ENCODE data around the gene UBE2V1. TPM values are rescaled to one million over a fixed set of nuclear protein-coding genes. Genes with fewer than 3 reads are reported as not detected.

UBE2V1 gene
- total and polyA plus RNA-seq, 2 donors (not counting 3 experiments of a cell fraction or from before 2014, with no cell fraction given): 145 to 156 TPM

GRCh38 chr20:50036703-50037102, 76.2 kb downstream of the UBE2V1 start:
- H3K4me1 ChIP-seq (ENCODE audit: control insufficient read depth, extremely low read depth, insufficient read depth, low read length): peaks cover 17% of the 10 kb centered on the region
- no peak for FAIRE-seq
- ChIA-PET CTCF (interaction anchor here (0.9 to 4.4 kb wide), 4 partner anchors 10 to 58 kb away, joined by 3 to 30 read pairs (median 10); no protein-coding TSS in a partner anchor), POLR2A (no interaction called here)
- no TSS peak for BruUV-seq (replicated peaks)
- H3K27ac ChIP-seq (ENCODE audit: insufficient read depth, low read depth, low read length): no peak overlapping the region
- dilution Hi-C loops (cut with MboI; ENCODE audit: extremely low pct_ligation_motif_present, low sequenced_read_pairs) (no loop called here), intact Hi-C loops (cut with micrococcal nuclease) (loop anchor here (10.0 kb wide), 1 partner anchor 472 kb away; the partner anchor contains the start of gene PTGIS)
- no peaks in the 10 kb centered on the region for H3K9me1 ChIP-seq (replicated peaks; ENCODE audit: control insufficient read depth, extremely low read depth, insufficient read depth, low read length)
- no peak for DNase-seq (ENCODE audit: low read depth, low spot score)
- H3K4me3 ChIP-seq (replicated peaks in 1 of 3; ENCODE audit: insufficient read depth in 1 of 3, low read depth in 1 of 3, low read length in 3 of 3): no peak overlapping the region
- no peaks in the 10 kb centered on the region for H3K9me3 ChIP-seq (replicated peaks; ENCODE audit: control insufficient read depth, insufficient read depth, low read length)
- no peaks in the 10 kb centered on the region for H3K79me2 ChIP-seq (ENCODE audit: control insufficient read depth, insufficient read depth, low read length)
- no peaks in the 10 kb centered on the region for H3K36me3 ChIP-seq (ENCODE audit: control insufficient read depth in 2 of 2, extremely low read depth in 1 of 2, insufficient read depth in 2 of 2, low read length in 2 of 2)
- H2AFZ ChIP-seq (ENCODE audit: low read depth, low read length): no peak overlapping the region
- H3K27me3 ChIP-seq (ENCODE audit: control insufficient read depth in 2 of 2, insufficient read depth in 2 of 2, low read length in 2 of 2): no peaks in the 10 kb centered on the region
- H4K20me1 ChIP-seq (replicated peaks; ENCODE audit: control insufficient read depth, extremely low read depth, insufficient read depth, low read length): no peaks in the 10 kb centered on the region
- TF ChIP-seq, protein P1, sequence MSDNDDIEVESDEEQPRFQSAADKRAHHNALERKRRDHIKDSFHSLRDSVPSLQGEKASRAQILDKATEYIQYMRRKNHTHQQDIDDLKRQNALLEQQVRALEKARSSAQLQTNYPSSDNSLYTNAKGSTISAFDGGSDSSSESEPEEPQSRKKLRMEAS (IDR thresholded peaks at IDR 0.05; ENCODE audit: insufficient read depth, insufficient read length): no peak
- TF ChIP-seq POLR2A (IDR thresholded peaks at IDR 0.05; ENCODE audit: low read depth, low read length): no peak
- no peak for TF ChIP-seq GATA2 (IDR thresholded peaks at IDR 0.05; ENCODE audit: insufficient read depth, insufficient read length, low read depth, low read length)
- TF ChIP-seq EZH2 (IDR thresholded peaks at IDR 0.05; ENCODE audit: borderline replicate concordance, low read depth, low read length, severe bottlenecking): no peak
- TF ChIP-seq JUN (IDR thresholded peaks at IDR 0.05; ENCODE audit: borderline replicate concordance, insufficient read depth, insufficient read length, low read depth): no peak
- H3K9ac ChIP-seq (replicated peaks; ENCODE audit: extremely low read depth, insufficient read depth, low read length): no peak overlapping the region
- no peak overlapping the region for H3K4me2 ChIP-seq (ENCODE audit: insufficient read depth, low read length)

DNA sequence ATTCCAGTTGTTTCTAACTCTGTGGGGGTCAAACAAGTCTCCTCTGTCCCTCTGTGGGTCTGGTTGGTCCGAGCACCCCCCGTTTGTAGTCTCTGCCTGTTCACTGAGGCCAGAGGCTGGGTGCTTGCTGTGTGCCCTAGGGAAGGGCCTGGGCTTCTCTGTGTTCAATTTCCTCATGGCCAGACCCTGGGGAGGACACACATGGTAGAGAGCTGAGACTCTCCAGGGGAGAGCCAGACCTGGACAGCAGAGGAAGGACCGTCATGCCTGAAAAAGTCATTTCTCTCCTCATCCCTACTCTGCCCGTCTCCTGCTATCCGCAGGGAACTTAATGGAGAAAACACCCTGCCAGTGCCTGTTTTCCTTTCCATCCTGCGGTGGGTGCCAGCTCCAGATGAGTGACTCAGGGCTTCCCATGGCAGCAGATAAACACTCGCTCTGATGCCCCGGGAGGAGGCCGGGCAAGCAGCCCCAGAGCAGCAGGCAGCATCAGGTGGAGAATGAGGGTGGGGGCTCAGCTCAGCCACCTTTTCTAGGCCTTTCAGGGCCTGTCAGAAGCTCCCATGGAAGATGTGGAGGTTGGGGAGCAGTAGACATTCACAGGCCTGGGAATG, 78.3 kb downstream of the UBE2V1 start:
- Histone ChIP-seq H3K4me3 (replicated peaks in 1 of 3; ENCODE audit: insufficient read depth in 1 of 3, low read depth in 1 of 3, low read length in 3 of 3) (no peak overlapping the region), H3K9ac (replicated peaks; ENCODE audit: extremely low read depth, insufficient read depth, low read length) (peak overlapping the region; percentile 84), H3K4me2 (ENCODE audit: insufficient read depth, low read length) (peak overlapping the region; percentile 12), H3K27me3 (ENCODE audit: control insufficient read depth in 2 of 2, insufficient read depth in 2 of 2, low read length in 2 of 2) (no peaks in the 10 kb centered on the region), H3K79me2 (ENCODE audit: control insufficient read depth, insufficient read depth, low read length) (no peaks in the 10 kb centered on the region), H3K36me3 (ENCODE audit: control insufficient read depth in 2 of 2, extremely low read depth in 1 of 2, insufficient read depth in 2 of 2, low read length in 2 of 2) (no peaks in the 10 kb centered on the region), H3K4me1 (ENCODE audit: control insufficient read depth, extremely low read depth, insufficient read depth, low read length) (peaks cover 35% of the 10 kb centered on the region), H4K20me1 (replicated peaks; ENCODE audit: control insufficient read depth, extremely low read depth, insufficient read depth, low read length) (no peaks in the 10 kb centered on the region), H3K27ac (ENCODE audit: insufficient read depth, low read depth, low read length) (peak overlapping the region; percentile 97), H2AFZ (ENCODE audit: low read depth, low read length) (peak overlapping the region; percentile 49), H3K9me1 (replicated peaks; ENCODE audit: control insufficient read depth, extremely low read depth, insufficient read depth, low read length) (no peaks in the 10 kb centered on the region), H3K9me3 (replicated peaks; ENCODE audit: control insufficient read depth, insufficient read depth, low read length) (no peaks in the 10 kb centered on the region)
- BruUV-seq (replicated peaks): TSS peak; percentile 5
- peak; percentile 80 for FAIRE-seq
- CTCF ChIA-PET: interaction anchor here (1.3 to 4.4 kb wide), 5 partner anchors 12 to 70 kb away, joined by 3 to 30 read pairs (median 5); no protein-coding TSS in a partner anchor
- peak; percentile 25 for TF ChIP-seq FOS (IDR thresholded peaks at IDR 0.05; ENCODE audit: borderline replicate concordance, insufficient read depth, low read length)
- TF ChIP-seq JUN (IDR thresholded peaks at IDR 0.05; ENCODE audit: borderline replicate concordance, insufficient read depth, insufficient read length, low read depth): peak; percentile 30
- no peak for TF ChIP-seq POLR2A (IDR thresholded peaks at IDR 0.05; ENCODE audit: low read depth, low read length)
- intact Hi-C loops (cut with micrococcal nuclease): loop anchor here (1.0 to 10.0 kb wide), 4 partner anchors 13 to 470 kb away; partner anchors contain the start of gene PTGIS
- dilution Hi-C loops (cut with MboI; ENCODE audit: extremely low pct_ligation_motif_present, low sequenced_read_pairs): no loop called here
- peak; percentile 88 for DNase-seq (ENCODE audit: low read depth, low spot score)
- POLR2A ChIA-PET: interaction anchor here (2.1 kb wide), 1 partner anchor 51 kb away, joined by 13 read pairs; the partner anchor contains the start of gene SNAI1

Measured in endothelial cell of umbilical vein (primary cell).